K562 (cell line): ENCODE results near the gene FAM219A. TPM values are rescaled to one million over a fixed set of nuclear protein-coding genes. Genes with fewer than 3 reads are reported as not detected.

ENCODE experiments used
- ATAC-seq: fragments of 200-7000 bp; cut with Tn5 transposase; 3 replicates; pipeline ENCODE4 v1.9.1; 2020; ENCODE audit warnings: moderate library complexity
- BruUV-seq: library from RNA; stranded (reverse); fragments of 400-500 nt; replicated peaks from 2 replicates; lab custom pipeline; 2021; lab: Mats Ljungman, UMichigan
- CTCF ChIA-PET: fragments of 300-600 bp; formaldehyde crosslinking; extraction: SDS; loops from one replicate; lab custom pipeline; 2021; ENCODE audit warnings: low intra/inter-chr PET ratio; lab: Yijun Ruan, JAX
- POLR2A ChIA-PET: fragments of 300-600, 350-650 bp; sonication (Branson Sonifier 250); formaldehyde crosslinking; extraction: SDS; loops from one replicate; lab custom pipeline; 2021; ENCODE audit warnings: antibody characterized with exemption, inconsistent platforms; lab: Yijun Ruan, JAX
- DNase-seq, 4 experiments: peaks; one replicate each; pipeline versions ENCODE4 v3.0.0 to v3.0.0-alpha.2; 2011 to 2018; ENCODE audit warnings: low spot score in 3 of 4, mixed read lengths in 3 of 4; ENCODE audit errors: extremely low read depth in 1 of 4
- FAIRE-seq: peaks from 2 replicates; lab custom pipeline; 2011; peaks lifted over from hg19 to GRCh38; lab: Jason Lieb, UNC
- H2AFZ ChIP-seq: 2 replicates; pipeline ENCODE4 v1.6.0; 2011; ENCODE audit warnings: low read depth, low read length, control low read depth, inconsistent platforms
- H3K27ac ChIP-seq: fragments of 200-600 bp; 3 replicates; pipeline ENCODE4 v1.8.0; 2011; ENCODE audit warnings: low read depth, mild to moderate bottlenecking, control low read depth, inconsistent platforms, low read length, moderate library complexity, mixed read lengths; ENCODE audit errors: extremely low read depth
- H3K27me3 ChIP-seq, 2 experiments: fragments of 300-600 bp in 1 of 2; 2 replicates in 1 of 2; 3 replicates in 1 of 2; pipeline versions ENCODE4 v1.6.0 to v1.8.0; 2011; ENCODE audit warnings: inconsistent platforms in 2 of 2, low read length in 2 of 2, mild to moderate bottlenecking in 1 of 2, mixed read lengths in 1 of 2, moderate library complexity in 1 of 2; ENCODE audit not compliant: control insufficient read depth in 2 of 2, insufficient read depth in 2 of 2
- H3K36me3 ChIP-seq: fragments of 300-600 bp; 3 replicates; pipeline ENCODE4 v1.8.0; 2011; ENCODE audit warnings: mild to moderate bottlenecking, low read length, inconsistent platforms; ENCODE audit not compliant: control insufficient read depth, insufficient read depth
- H3K4me1 ChIP-seq, 2 experiments: fragments of 200-600 bp in 1 of 2; replicated peaks in 1 of 2; 2 replicates in 1 of 2; 3 replicates in 1 of 2; pipeline versions ENCODE4 v1.5.1 to v1.8.0; 2011; ENCODE audit warnings: inconsistent platforms in 2 of 2, low read length in 2 of 2, mild to moderate bottlenecking in 1 of 2, mixed read lengths in 1 of 2, moderate library complexity in 1 of 2; ENCODE audit not compliant: control insufficient read depth in 2 of 2, insufficient read depth in 2 of 2
- H3K4me2 ChIP-seq: 2 replicates; pipeline ENCODE4 v1.6.1; 2011; ENCODE audit warnings: low read length, control low read depth, inconsistent platforms, mixed read lengths; ENCODE audit not compliant: insufficient read depth
- H3K4me3 ChIP-seq: fragments of 200-600 bp; sonication (generic), shearing (Covaris generic); 2 replicates; pipeline ENCODE4 v1.5.1; 2016; ENCODE audit warnings: control low read depth, inconsistent platforms
- H3K79me2 ChIP-seq: fragments of 200-600 bp; 3 replicates; pipeline ENCODE4 v1.8.0; 2011; ENCODE audit warnings: low read length, inconsistent platforms; ENCODE audit not compliant: control insufficient read depth, insufficient read depth
- H3K9ac ChIP-seq, 2 experiments: 2 replicates each; pipeline versions ENCODE4 v1.6.0 to v1.6.1; 2011; ENCODE audit warnings: low read depth in 2 of 2, low read length in 2 of 2, control low read depth in 1 of 2, inconsistent platforms in 1 of 2, mild to moderate bottlenecking in 1 of 2, mixed read lengths in 1 of 2; ENCODE audit not compliant: insufficient read depth in 1 of 2
- H3K9me1 ChIP-seq: one replicate; pipeline ENCODE4 v1.6.0; 2011; ENCODE audit warnings: inconsistent platforms, mild to moderate bottlenecking, low read length, moderate library complexity; ENCODE audit not compliant: control insufficient read depth, insufficient read depth
- H3K9me3 ChIP-seq: replicated peaks from 2 replicates; pipeline ENCODE4 v1.5.1; 2011; ENCODE audit warnings: low read depth, low read length, inconsistent platforms; ENCODE audit not compliant: control insufficient read depth, insufficient read depth
- H4K20me1 ChIP-seq: replicated peaks from 2 replicates; pipeline ENCODE4 v1.6.1; 2011; ENCODE audit warnings: low read length, inconsistent platforms, mixed read lengths; ENCODE audit not compliant: control insufficient read depth, insufficient read depth
- BHLHE40 ChIP-seq: IDR thresholded peaks from 2 replicates; pipeline ENCODE4 v1.6.1; 2011; ENCODE audit warnings: low read length, improper control_type of control experiment
- CAMTA2 ChIP-seq: fragments of 250-450 bp; sonication (Bioruptor Pico); conservative IDR thresholded peaks from 2 replicates; pipeline ENCODE4 v1.5.1; 2022
- FOXJ2 ChIP-seq: fragments of 200-800 bp; sonication (Bioruptor generic); IDR thresholded peaks from 2 replicates; pipeline ENCODE4 v1.6.1; 2016; ENCODE audit warnings: missing genetic modification characterization, missing compliant biosample characterization
- JUN ChIP-seq, 2 experiments: sonication (generic) in 1 of 2; formaldehyde crosslinking in 1 of 2; IDR thresholded peaks; 2 replicates each; pipeline versions ENCODE4 v1.6.1 to v1.8.0; 2012 to 2022; ENCODE audit warnings: borderline replicate concordance in 2 of 2, mild to moderate bottlenecking in 2 of 2, improper control_type of control experiment in 1 of 2, low read depth in 1 of 2, low read length in 1 of 2, missing genetic modification reagents in 1 of 2
- MAFK ChIP-seq: IDR thresholded peaks from 2 replicates; pipeline ENCODE4 v1.6.1; 2011; ENCODE audit warnings: low read length, improper control_type of control experiment
- NFRKB ChIP-seq: fragments of 450-650 bp; IDR thresholded peaks from 2 replicates; pipeline ENCODE4 v1.6.1; 2016; ENCODE audit warnings: low read depth
- PHF8 ChIP-seq: fragments of 200-600 bp; sonication (generic); IDR thresholded peaks from 2 replicates; pipeline ENCODE4 v1.6.1; 2012; ENCODE audit warnings: mixed run types, mild to moderate bottlenecking, inconsistent platforms, low read length, moderate library complexity, borderline replicate concordance
- PTRF ChIP-seq: fragments of 450-650 bp; IDR thresholded peaks from 2 replicates; pipeline ENCODE4 v1.6.1; 2016; ENCODE audit warnings: mild to moderate bottlenecking, missing genetic modification characterization, missing compliant biosample characterization
- PYGO2 ChIP-seq: fragments of 450-650 bp; IDR thresholded peaks from 2 replicates; pipeline ENCODE4 v1.6.1; 2016; ENCODE audit warnings: mild to moderate bottlenecking, missing genetic modification characterization, moderate library complexity, missing compliant biosample characterization
- SMARCE1 ChIP-seq: fragments of 450-650 bp; IDR thresholded peaks from 2 replicates; pipeline ENCODE4 v1.7.1; 2016; ENCODE audit warnings: mild to moderate bottlenecking
- ZNF124 ChIP-seq: sonication (generic); formaldehyde crosslinking; IDR thresholded peaks from 2 replicates; pipeline ENCODE4 v1.8.1; 2022; ENCODE audit warnings: missing genetic modification reagents
- ZNF551 ChIP-seq: fragments of 250-450 bp; sonication (Bioruptor Pico); IDR thresholded peaks from 2 replicates; pipeline ENCODE4 v1.5.0; 2021; ENCODE audit warnings: mild to moderate bottlenecking, moderate library complexity
- in situ Hi-C: fragments of 300-500 bp; cut with MboI; formaldehyde crosslinking; loops from 4 replicates; pipeline ENCODE4 v1.15.0; 2018; ENCODE audit warnings: inconsistent platforms, mixed read lengths
- intact Hi-C: fragments of 100-400 bp; cut with micrococcal nuclease; formaldehyde crosslinking; loops from 2 replicates; pipeline ENCODE4 v1.14.2; 2022
- polyA plus RNA-seq, 8 experiments: library from polyadenylated mRNA; depleted of rRNA in 4 of 8; stranded (reverse) in 5 of 8; unstranded in 3 of 8; fragments of >200 nt; fragmentation: Nextera tagmentation in 2 of 8; fragmentation: Illumina TruSeq in 1 of 8; extraction: Ambion mirVana in 2 of 8; extraction: Trizol in 1 of 8; gene quantifications; 2 replicates each; pipeline versions ENCODE4 v1.2.1 to v1.2.3, GENCODE V29; 2011 to 2014; ENCODE audit warnings: inconsistent platforms in 1 of 8, missing spikeins in 1 of 8
- total RNA-seq, 7 experiments: library from RNA; depleted of rRNA in 6 of 7; stranded (reverse); fragments of >200 nt in 6 of 7; fragmentation: Illumina TruSeq in 2 of 7; extraction: Trizol in 2 of 7; gene quantifications; 2 replicates each; pipeline versions ENCODE4 v1.2.1 to v1.2.3, GENCODE V29; 2011 to 2021; ENCODE audit warnings: low replicate concordance in 1 of 7
- TF ChIP-seq, protein P1 (sequence below): fragments of 450-650 bp; IDR thresholded peaks from one replicate; pipeline ENCODE4 v1.6.1; 2018; ENCODE audit warnings: mild to moderate bottlenecking, moderate library complexity; ENCODE audit not compliant: partially characterized antibody
- TF ChIP-seq, protein P2 (sequence below): fragments of 450-650 bp; conservative IDR thresholded peaks from 2 replicates; pipeline ENCODE4 v1.6.1; 2016; ENCODE audit warnings: missing genetic modification characterization, low read depth, mild to moderate bottlenecking, missing compliant biosample characterization, moderate library complexity
- TF ChIP-seq, protein P3 (sequence below): sonication (generic); formaldehyde crosslinking; IDR thresholded peaks from 2 replicates; pipeline ENCODE4 v1.8.1; 2022; ENCODE audit warnings: missing genetic modification reagents
- TF ChIP-seq, protein P4 (sequence below), 2 experiments: IDR thresholded peaks; 2 replicates each; pipeline ENCODE4 v1.6.1; 2011; ENCODE audit warnings: borderline replicate concordance in 1 of 2, control low read depth in 1 of 2, low read depth in 1 of 2, low read length in 1 of 2, mild to moderate bottlenecking in 1 of 2, mixed read lengths in 1 of 2, moderate library complexity in 1 of 2; ENCODE audit not compliant: insufficient read depth in 1 of 2, insufficient read length in 1 of 2, poor library complexity in 1 of 2, severe bottlenecking in 1 of 2; ENCODE audit errors: extremely low read depth in 1 of 2

Gene FAM219A
- total and polyA plus RNA-seq, 9 of the 15 experiments (the other 6 are each of a cell fraction or from before 2014, with no cell fraction given) = 0.63 to 8.6 (median 2.9) TPM

DNA sequence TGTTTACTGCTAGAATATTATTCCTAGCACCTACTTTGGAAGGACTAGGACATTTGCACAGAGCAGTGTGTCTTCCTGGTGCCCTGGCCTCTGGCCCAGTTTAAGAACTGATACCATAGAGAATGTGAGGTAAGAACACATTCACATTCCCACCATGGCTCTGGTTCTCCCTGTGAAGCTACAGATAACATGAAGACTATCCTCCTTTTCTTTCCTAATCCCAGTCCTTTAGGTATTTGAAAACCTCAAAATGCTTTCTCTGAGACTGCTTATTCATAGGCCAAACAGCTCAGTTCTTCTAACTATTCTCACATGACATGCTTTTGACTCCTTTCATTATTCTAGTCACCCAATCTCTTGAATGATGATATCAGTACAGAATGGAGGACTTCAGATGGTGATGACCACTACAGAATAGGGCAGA lies 11.9 kb downstream of the FAM219A start (continued):
- TF ChIP-seq ZNF124 (CRISPR knock-in tag) = no peak

DNA sequence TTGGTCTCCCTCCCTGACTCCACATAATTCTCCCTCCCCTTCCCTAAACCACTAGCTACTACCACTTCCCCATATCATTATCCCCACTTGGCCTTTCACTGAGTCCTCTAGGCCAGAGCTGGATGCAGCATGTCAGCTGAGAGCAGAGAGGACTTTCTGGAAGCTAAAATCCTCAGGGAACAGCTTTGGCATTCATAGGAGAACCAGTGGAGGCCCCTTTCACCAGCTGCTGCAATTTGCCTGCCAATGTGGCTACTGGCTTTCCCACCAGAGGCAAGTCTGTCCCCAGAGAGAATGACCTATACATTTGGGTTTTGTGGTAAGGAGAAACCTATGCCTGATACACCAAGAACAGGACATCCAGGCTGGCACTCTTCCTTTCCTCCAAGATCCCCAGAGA lies 14.4 kb downstream of the FAM219A start:
- no TSS peak for BruUV-seq
- Histone ChIP-seq H3K79me2 (no peaks in the 10 kb centered on the region), H3K4me3 (no peak overlapping the region), H3K27me3 (no peaks in the 10 kb centered on the region), H3K9ac (no peak overlapping the region), H2AFZ (no peak overlapping the region), H3K36me3 (no peaks in the 10 kb centered on the region), H3K4me2 (no peak overlapping the region), H3K4me1 (no peaks in the 10 kb centered on the region), H3K27ac (no peak overlapping the region), H4K20me1 (no peaks in the 10 kb centered on the region), H3K9me3 (no peaks in the 10 kb centered on the region), H3K9me1 (no peaks in the 10 kb centered on the region)
- ATAC-seq (no peak), DNase-seq (no peak), FAIRE-seq (no peak)
- intact Hi-C loops (no loop called here), in situ Hi-C loops (no loop called here)
- ChIA-PET POLR2A (interaction anchor here (0.7 to 1.3 kb wide), 4 partner anchors 9 to 14 kb away, joined by 3 to 4 read pairs (median 4); partner anchors contain the start of gene FAM219A), CTCF (no interaction called here)
- no peak for TF ChIP-seq BHLHE40
- TF ChIP-seq PYGO2 (tag) = no peak
- TF ChIP-seq PTRF = no peak
- TF ChIP-seq FOXJ2 (tag) = no peak
- no peak for TF ChIP-seq SMARCE1
- TF ChIP-seq CAMTA2 = no peak
- TF ChIP-seq NFRKB = no peak
- TF ChIP-seq, protein P1, sequence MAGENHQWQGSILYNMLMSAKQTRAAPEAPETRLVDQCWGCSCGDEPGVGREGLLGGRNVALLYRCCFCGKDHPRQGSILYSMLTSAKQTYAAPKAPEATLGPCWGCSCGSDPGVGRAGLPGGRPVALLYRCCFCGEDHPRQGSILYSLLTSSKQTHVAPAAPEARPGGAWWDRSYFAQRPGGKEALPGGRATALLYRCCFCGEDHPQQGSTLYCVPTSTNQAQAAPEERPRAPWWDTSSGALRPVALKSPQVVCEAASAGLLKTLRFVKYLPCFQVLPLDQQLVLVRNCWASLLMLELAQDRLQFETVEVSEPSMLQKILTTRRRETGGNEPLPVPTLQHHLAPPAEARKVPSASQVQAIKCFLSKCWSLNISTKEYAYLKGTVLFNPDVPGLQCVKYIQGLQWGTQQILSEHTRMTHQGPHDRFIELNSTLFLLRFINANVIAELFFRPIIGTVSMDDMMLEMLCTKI = no peak
- TF ChIP-seq ZNF551 (CRISPR knock-in tag) = no peak
- no peak for TF ChIP-seq MAFK
- TF ChIP-seq JUN (IDR thresholded peaks at IDR 0.05; ENCODE audit: borderline replicate concordance, low read depth, low read length) = no peak
- no peak for TF ChIP-seq JUN (CRISPR knock-in tag; IDR thresholded peaks at IDR 0.05; ENCODE audit: borderline replicate concordance)
- TF ChIP-seq, protein P2, sequence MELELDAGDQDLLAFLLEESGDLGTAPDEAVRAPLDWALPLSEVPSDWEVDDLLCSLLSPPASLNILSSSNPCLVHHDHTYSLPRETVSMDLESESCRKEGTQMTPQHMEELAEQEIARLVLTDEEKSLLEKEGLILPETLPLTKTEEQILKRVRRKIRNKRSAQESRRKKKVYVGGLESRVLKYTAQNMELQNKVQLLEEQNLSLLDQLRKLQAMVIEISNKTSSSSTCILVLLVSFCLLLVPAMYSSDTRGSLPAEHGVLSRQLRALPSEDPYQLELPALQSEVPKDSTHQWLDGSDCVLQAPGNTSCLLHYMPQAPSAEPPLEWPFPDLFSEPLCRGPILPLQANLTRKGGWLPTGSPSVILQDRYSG (tag) = no peak
- TF ChIP-seq PHF8 = no peak
- TF ChIP-seq, protein P3, sequence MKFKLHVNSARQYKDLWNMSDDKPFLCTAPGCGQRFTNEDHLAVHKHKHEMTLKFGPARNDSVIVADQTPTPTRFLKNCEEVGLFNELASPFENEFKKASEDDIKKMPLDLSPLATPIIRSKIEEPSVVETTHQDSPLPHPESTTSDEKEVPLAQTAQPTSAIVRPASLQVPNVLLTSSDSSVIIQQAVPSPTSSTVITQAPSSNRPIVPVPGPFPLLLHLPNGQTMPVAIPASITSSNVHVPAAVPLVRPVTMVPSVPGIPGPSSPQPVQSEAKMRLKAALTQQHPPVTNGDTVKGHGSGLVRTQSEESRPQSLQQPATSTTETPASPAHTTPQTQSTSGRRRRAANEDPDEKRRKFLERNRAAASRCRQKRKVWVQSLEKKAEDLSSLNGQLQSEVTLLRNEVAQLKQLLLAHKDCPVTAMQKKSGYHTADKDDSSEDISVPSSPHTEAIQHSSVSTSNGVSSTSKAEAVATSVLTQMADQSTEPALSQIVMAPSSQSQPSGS (CRISPR knock-in tag) = no peak
- TF ChIP-seq, protein P4, sequence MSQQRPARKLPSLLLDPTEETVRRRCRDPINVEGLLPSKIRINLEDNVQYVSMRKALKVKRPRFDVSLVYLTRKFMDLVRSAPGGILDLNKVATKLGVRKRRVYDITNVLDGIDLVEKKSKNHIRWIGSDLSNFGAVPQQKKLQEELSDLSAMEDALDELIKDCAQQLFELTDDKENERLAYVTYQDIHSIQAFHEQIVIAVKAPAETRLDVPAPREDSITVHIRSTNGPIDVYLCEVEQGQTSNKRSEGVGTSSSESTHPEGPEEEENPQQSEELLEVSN (IDR thresholded peaks at IDR 0.05; ENCODE audit: borderline replicate concordance in 1 of 2, extremely low read depth in 1 of 2, insufficient read depth in 1 of 2, insufficient read length in 1 of 2, low read depth in 1 of 2, low read length in 1 of 2, poor library complexity in 1 of 2, severe bottlenecking in 1 of 2) = no peak
